CD4-positive, alpha-beta T cell treated with Interleukin-6 for 4 hours (primary cell): ENCODE results near the gene MTA1.
A peak's percentile ranks its signal among the peaks of the same experiment; 100 is the strongest.

Experiments
- DNase-seq: peaks from one replicate; pipeline ENCODE4 v3.0.0-alpha.2; 2020; ENCODE audit warnings: mixed read lengths

The MTA1 gene

DNA sequence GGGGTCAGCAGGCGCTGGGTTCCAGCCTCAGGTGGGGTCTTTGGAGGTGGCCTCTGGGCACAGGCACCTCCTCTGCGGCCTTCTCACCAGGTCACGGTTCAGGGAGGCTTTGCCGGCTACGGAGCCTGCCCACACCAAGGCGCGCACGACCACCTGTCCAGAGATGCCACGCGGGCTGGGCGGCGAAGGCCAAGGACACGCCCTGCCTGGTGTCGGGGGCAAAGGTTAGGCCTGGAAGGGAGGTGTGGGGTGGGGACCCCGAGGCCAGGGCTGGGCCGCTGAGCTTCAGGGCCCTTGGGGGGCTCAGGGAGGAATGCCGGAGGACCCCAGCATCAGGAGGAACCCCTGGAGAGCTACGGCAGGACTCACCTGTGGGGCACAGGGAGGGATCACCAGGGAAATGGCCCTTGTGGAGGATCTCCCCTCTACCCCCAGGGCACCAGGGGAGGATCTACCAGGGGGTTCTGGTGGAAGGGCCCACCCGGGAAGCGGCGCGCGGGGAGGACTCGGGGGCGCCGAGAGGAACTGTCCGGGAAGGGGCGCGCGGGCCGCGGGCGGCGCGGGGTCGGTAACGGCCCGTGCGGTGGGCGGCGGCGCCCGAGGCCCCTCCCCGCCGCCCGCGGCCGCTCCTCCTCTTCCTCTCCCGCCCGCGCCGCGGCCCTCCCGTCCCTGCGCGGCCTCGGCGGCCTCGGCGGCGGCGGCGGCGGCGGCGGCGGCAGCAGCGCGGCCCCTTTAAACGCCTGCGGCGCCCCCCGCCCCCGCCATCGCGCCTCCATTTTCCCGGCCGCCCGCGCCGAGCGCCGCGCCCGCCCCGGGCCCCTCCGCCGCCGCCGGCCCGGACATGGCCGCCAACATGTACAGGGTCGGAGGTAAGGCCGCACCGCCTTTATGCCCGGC lies at the start of gene MTA1:
Gene MTA1 (plus strand): TSS at position 633 of the 897 bp plus-strand sequence. CDS start 209 bp downstream, at position 842.
- DNase-seq, result peak; percentile 67

DNA sequence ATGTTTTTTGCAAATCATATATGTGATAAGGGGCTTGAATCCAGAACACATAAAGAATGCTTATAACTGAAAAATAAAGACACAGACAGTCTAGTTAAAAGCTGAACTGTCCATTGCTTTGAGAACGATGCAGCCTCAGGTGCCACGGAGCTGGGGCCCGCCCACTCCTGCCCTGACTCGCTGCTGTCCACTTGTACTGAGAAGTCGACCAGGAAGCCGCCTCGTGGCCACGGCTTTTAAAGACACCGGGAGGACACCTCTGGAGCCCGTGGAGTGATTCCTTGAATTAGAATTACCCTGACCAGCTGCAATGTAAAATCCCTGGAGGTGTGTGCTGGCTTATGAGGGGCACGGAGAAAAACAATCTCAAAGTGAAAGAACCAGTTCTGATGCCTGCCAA lies 45.2 kb upstream of the MTA1 start:
- DNase-seq, result no peak

DNA sequence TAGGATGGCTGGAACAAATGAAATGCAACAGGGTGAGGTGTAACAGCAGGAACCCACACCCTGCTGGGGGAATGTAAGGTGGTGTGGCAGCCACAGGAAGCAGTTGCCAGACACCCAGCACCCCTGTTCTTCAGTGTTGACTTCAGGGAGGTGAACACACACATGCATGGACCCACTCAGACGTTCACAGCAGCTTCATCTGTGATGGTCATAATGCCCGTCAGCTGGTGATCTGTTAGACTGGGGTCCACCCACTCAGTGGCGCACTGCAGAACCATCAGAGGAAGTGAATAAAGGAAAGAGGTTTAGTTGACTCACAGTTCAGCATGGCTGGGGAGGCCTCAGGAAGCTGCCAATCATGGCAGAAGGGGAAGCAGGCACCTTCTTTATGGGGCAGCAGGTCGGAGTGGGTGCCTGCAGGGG lies 44.0 kb upstream of the MTA1 start:
- DNase-seq, result peak; percentile 11

DNA sequence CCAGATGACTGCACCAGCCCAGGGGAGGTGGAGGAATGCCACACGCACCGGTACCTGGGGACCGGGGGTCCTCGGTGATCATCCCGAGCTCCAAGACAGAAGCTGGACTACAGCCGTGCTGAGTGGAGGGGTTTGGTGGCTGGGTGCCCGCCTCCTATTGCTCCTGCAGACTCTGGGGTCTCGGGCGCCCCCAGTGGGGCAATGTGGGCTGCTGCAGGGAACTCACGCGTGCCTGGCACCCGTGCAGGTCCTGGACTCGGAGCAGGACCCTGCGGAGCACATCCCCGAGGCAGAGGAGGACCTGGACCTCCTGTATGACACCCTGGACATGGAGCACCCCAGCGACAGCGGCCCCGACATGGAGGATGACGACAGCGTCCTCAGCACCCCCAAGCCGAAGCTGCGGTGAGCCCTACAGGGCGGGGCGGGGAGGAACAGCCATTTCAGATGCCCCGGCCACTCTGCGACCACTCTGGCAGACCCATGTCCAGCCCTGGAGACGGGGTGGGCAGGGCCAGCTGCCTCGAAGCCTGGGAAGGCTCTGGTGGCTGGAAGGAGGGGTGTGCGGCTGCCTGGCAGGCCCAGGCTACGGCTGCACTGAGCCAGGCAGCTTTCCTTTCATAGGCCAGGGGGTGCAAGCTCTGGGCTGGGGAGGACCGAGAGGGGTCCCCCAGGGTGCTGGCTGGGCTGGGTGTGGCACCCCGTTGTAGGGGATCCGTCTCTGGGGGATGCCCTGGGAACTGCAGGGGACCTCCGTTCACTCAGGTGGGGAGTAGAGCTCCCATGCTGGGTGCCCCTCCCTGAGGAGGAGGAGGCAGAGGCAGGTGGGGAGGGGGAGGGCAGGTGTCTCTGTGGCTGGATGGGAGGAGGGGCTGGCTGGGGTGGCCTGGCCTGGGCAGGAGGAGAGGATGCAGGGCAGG lies 42.8 kb upstream of the MTA1 start:
- no peak for DNase-seq

DNA sequence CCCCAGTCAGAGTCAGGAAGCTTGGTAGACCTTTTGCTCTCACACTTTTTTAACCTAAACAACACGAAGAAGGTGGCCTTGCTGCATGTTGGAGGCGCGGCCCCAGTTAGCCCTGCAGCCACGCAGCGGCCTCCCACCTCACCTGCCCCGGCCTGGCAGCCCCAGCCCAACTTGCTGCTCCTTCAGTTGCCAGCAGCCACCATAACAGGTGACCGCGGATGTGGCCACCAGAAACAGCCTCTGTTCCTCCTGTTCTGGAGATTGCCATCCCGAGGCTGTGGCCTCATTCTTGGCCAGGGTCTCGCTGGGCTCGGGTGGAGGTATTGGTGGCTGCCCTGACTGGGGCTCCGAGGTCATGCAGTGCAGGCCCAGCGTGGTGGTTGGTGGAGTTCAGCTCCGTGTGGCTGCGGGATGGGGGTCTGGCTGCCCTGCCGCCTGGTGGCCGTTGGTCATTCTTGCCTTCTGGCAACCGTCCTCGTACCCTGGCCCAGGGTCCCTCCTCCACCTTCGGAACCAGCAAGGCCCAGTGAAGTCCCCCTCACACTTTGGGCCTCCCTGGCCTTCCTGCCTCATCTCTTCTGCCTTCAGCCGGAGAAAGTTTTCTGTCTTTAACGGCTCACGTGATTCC lies 42.0 kb upstream of the MTA1 start:
- DNase-seq, result no peak

DNA sequence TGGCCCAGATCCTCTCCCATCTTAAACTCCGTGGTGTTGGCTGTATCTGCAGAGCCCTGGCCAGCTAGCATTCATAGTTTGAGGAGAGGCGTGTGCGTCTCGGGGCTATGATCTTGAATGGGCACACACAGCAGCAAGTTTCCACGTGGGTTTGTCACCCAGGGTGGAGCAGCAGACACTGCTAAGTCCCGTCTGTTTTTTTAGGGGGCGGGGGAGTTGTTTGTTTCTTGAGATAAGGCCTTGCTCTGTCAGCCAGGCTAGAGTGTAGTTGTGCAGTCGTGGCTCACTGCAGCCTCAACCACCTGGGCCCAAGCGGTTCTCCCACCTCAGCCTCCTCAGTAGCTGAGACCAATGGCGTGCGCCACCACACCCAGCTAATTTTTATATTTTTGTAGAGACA lies 41.4 kb upstream of the MTA1 start:
- DNase-seq, result no peak

DNA sequence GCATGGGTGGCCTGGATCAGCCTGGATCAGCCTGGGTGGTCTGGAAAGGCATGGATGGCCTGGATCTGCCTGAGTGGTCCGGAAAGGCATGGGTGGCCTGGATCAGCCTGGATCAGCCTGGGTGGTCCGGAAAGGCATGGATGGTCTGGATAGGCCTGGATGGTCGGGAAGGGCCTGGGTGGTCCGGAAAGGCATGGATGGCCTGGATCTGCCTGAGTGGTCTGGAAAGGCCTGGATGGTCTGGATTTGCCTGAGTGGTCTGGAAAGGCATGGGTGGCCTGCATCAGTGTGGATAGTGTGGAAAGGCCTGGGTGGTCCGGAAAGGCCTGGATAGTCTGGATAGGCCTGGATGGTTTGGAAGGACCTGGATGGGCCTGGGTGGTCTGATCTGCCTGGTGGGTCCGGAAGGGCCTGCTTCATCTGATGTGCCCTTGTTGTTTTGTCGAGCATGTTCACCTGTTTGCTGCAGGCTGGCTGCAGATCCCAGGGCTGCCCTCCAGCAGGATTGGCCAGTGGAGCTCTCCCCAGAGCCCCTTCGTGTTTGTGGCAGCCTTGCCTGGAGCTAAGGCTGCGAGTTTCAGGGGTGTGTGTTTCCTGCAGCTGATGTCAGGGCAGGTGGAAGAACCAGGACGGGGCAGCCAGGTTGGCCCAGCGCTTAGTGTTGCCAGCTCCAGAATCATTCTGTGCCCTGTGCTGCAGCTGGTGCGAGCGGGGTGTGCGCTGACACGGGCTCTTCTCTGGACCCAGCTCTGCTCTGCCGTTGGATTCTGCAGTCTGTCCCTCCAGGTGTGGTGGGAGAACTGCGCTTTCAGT lies 40.5 kb upstream of the MTA1 start:
- no peak for DNase-seq

DNA sequence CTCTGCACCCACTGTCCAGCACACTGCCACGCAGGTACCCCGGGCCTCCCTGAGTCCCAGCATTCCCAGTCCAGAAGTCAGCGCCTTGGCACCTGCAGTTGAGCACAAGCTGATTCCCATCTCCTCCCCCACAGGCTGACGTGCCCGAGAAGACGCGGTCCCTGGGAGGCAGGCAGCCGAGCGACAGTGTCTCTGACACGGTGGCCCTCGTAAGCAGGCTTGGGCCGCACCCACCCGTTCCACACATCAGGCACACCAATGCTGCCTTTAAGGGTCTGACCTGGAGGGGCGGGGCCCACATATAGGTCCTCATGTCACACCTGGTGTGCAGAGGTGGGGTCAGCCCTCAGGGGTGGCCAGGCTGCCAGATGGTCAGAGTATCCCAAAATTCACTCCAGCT lies 39.7 kb upstream of the MTA1 start:
- DNase-seq, result no peak

DNA sequence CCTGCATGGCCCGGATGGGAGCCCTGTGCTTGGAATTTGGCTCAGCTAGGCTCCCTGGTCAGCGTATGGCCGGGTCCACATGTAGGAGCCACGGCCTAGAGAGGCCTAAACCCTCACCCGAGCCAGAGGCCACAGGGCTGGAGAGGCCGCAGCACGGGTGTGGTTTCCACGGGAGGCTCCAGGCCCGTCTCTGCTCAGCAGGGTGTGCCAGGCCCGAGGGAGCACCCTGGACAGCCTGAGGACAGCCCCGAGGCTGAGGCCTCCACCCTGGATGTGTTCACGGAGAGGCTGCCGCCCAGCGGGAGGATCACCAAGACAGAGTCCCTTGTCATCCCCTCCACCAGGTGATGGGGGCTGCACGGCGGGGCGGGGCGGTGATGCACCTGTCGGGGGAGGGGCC lies 38.9 kb upstream of the MTA1 start:
- DNase-seq, result no peak

DNA sequence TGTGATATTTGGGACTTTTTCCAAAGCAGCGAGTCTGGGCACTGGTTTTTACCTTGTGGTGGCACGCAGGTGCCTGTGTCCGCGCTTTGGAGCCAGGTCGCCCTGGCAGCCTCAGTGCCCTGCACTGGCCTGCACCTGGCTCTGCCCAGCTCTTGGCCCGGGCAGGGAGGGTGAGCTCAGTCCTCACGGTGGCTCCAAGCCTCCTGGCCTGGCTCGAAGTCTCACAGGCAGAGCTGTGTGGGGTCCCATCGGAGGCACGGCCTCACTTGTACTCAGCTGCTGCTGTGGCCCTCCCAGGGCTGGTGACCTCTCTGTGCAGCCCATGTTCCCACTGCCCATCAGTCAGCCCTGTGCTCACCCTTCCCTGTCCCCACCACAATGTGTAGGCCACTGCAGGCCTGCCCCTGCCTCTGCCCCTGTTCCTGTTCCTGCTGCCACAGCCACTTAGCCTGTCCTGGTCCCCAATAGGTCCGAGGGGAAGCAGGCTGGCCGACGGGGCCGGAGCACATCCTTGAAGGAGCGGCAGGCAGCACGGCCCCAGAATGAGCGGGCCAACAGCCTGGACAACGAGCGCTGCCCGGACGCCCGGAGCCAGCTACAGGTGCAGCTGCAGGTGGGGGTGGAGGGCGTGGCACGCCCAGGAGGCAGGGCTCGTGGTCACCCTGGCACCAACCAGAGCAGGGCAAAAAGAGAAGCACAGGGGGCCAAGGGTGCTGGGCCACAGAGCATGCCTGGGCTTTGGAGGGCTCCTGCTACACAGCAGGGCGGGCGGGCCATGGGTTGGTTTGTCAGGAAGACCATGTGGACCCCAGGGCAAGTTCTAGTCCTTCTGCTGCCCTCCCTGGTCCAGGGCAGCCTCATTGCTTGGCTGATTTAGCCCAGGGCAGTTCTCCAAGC lies 37.9 kb upstream of the MTA1 start:
- DNase-seq, result no peak

DNA sequence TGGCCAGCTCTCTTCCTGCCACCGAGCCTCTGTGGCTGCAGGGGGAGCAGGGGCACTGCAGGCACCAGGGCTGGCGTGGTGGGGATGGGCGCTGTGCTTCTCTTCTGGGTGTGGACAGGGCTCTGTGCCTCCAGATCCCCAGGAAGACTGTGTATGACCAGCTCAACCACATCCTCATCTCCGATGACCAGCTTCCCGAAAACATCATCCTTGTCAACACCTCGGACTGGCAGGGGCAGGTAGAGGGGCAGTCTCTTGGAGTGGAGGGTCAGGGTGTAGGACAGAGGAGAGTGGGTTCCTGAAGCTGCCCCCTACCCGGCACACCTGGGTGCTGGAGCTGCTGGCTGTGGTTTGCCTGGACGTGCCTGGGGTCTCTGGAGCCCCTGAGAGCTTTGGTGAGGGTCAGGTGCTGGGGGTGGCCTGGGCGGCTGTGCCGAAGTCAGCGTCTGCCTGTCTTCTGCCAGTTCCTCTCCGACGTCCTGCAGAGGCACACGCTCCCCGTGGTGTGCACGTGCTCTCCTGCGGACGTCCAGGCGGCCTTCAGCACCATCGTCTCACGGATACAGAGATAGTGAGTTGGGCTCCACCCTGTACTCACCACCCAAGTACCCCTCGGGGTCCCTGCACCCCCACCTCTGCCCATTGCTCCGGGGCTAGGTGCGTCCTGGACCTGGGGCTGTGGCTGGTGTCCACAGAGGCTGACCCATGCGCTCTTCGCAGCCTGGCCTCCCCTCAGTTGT lies 37.1 kb upstream of the MTA1 start:
- DNase-seq, result no peak

DNA sequence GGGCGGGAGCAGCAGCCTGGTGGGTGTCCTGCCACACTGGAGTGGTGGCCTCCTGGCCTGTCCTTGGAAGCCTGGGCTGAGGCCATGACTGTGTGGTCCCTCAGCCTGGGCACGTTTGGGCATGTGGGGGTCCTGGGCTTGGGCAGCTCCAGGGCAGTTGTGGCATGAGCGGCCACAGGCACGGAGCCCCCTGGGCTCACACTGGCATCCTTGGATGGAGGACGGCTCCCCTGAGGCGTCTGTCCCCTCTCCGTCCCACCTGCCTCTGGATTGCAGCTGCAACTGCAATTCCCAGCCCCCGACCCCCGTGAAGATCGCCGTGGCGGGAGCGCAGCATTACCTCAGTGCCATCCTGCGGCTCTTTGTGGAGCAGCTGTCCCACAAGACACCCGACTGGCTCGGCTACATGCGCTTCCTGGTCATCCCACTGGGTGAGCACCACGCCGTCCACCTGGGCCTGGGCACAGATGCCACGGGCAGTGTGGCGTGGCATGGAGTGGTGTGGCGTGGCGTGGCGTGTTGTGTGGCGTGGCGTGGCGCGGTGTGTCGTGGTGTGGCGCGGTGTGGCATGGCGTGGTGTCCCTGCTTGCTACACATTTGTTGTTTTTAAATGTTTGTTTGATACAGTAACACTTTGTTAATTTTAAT lies 36.4 kb upstream of the MTA1 start:
- no peak for DNase-seq

DNA sequence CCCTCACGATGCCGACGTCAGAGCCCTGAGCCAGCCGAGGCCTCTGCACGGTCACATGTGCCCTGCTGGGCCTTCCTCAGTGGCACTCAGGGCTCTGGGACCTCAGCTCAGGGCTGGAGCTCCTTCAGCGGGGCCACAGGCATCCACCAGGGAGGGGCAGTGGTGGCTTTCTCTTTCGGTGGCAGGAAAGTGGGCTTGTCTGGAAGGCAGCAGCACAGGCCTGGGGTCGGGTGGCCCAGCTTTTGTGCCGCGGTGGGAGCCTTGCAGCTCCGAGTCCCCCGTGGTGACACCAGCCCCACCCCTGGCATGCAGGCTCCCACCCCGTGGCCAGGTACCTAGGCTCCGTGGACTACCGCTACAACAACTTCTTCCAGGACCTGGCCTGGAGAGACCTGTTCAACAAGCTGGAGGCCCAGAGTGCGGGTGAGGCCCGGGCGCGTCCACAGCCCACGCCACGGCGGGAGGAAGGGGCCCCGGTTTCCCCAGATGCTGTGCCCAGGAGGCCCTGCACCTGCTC lies 35.5 kb upstream of the MTA1 start:
- no peak for DNase-seq

DNA sequence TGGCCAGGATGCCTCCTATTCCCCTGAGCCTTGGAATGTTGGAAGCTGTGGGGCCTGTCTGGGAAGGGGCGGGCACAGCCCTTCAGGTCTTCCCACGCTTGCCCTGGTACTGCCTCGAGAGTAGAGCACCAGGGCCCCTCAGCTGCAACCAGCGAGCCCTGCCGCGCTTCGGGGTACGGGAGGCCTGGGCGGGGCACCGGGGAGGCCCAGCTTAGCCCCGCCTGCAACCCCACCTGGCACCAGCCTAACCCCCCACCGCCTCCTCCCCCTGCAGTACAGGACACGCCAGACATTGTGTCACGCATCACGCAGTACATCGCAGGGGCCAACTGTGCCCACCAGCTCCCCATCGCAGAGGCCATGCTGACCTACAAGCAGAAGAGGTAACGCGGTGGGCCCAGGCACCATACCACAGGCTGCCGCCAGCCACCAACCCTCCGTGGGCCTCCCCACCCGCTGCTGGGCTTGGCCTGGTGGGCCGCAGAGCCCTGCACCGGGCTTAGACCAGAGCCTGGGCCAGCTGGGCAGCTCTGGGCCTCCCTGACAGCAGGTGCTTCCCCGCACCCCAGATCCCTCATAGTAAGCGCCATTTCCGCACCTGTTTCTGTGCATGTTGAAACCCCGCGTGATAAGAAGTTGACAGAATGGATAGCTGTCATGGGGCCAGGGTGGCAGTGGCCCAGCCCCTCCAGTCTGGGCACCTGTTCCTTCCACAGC lies 34.9 kb upstream of the MTA1 start:
- DNase-seq, result no peak

DNA sequence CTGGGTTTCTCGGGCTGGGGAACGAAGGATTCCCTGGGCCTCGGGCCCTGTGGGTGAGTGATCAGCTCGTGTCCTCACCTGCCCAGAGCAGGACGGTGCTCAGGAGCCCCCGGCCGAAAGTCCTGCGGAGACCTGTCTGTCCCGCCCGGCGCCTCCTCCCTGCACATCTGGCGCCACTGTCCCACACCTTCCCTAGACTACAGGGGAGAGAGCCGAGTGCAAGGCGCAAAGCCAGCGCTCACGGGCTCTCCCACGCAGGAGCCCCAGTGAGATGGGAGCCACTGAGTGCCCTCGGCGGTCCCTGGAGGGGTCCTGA lies 34.3 kb upstream of the MTA1 start:
- DNase-seq, result no peak

DNA sequence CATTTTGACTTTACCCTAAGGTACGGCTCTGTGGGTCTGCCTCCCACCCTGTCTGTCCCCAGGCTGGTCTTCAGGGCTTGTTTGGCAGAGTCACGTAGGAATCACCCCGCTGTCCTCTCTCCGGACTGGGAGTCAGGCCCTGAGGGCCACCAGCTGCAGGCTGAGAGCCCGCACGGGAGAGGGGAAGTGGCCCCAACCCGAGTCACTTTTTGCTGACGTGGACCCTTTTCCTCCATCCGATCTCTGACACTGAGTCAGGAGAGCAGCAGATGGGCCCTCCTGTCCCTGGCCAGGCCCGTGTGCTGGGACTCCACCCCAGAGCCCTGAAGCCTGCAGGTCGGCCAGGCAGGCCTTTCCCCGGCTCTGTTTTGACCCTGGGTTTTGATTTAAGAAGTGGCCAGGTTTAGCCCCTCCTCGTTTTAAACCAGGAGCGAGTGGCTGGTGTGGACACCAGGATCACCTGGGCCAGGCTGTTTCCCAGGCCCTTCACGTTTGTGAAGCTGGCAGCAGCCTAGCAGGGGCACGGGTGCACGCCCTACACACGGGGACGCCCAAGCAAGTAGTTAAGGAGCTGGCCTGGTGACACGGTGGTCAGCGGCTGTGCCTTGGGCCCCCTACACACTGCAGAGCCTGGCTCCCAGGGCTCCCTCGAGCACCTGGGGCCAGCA lies 33.8 kb upstream of the MTA1 start:
- no peak for DNase-seq

DNA sequence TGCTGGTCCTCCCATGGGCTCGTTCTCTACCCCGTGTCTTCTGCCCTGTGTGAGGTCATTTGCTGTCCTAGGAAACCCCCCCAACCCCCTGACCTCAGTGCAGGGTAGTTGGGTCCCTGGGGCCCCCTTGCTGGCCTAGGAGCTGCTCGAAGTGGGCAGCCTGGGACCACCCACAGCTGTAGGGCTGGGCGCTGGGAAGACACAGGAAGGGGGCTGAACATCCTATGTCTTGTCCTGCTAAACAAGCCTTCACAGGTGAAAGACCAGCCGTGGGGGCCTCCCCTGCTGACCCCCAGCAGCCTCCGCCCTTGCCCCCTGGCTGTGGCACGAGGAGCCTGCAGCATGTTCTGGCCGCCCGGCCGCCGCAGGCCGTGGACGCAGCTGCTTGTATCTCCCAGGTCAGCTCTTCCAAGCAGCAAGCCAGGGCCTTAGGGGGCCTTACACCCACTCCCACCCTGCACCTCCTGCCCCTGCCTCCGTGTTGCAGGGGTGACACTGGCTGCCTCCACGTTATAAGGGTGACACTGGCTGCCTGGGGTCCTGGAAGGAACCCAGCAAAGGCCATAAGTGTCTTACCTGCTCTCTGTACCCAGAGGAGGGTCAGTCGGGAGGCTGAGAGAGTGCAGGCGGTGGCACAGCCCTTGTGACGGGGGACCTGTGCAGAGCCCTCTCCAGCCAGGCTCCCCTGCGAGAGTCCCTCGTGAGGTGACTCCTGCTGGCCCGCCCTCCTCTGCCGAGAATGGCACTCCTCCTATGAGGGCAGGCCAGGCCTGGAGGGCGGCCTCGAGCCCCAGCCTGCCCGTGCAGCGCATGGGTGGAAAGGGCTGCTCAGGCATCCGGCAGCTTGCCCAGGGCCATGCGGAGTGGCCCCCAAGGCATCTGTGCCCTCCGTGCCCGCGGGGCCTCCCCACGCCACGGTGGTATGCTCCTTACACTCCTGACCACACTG lies 32.8 kb upstream of the MTA1 start:
- no peak for DNase-seq

DNA sequence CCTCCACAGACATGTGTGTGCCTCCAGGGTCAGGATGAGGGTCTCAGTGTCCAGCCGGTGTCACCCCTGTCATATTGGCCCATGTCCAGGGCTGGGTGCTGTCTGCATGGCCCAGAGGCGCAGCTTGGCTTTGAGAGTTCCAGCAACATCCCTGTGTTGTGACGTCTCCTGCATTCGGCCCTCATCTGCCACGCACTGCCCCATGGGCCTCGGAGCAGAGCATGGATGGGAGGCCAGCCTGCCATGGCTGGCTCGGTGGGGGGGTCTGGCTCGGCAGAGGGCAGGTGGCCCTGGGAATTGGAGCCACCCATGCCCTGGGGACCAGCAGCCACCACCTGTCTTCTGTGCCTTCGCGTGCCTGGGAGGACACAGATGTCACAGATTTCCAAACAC lies 32.1 kb upstream of the MTA1 start:
- DNase-seq, result no peak
